Activated naive CD4-positive, alpha-beta T cell treated with anti-CD3 and anti-CD28 coated beads, Interleukin-2, amount 50 U/mL, for 72 hours (primary cell): Measurements from ENCODE around the gene NCK2. TPM values are rescaled to one million over a fixed set of nuclear protein-coding genes. Genes with fewer than 3 reads are reported as not detected.
A peak's percentile ranks its signal among the peaks of the same experiment; 100 is the strongest.

Experiments
- ATAC-seq, 2 donors: fragments of 150-1000 bp; cut with Tn5 transposase; 2 replicates each; pipeline ENCODE4 v1.10.0; 2021; ENCODE audit warnings: mild to moderate bottlenecking in 2 of 2, moderate library complexity in 2 of 2
- DNase-seq, 2 donors: peaks; one replicate each; pipeline ENCODE4 v3.0.0; 2021 to 2022; ENCODE audit warnings: low spot score in 2 of 2
- H3K27ac Mint-ChIP-seq, 2 donors: one replicate each; pipeline ENCODE4 v1.8.0; 2022; ENCODE audit warnings: mild to moderate bottlenecking in 2 of 2, mixed read lengths in 2 of 2
- H3K36me3 Mint-ChIP-seq, 2 donors: one replicate each; pipeline ENCODE4 v1.8.0; 2022; ENCODE audit warnings: mixed read lengths in 2 of 2
- H3K9me3 Mint-ChIP-seq, 2 donors: one replicate each; pipeline ENCODE4 v1.8.0; 2022; ENCODE audit warnings: mixed read lengths in 2 of 2
- total RNA-seq, 2 donors: library from RNA; stranded (reverse); gene quantifications; one replicate each; pipeline ENCODE4 v1.2.3, GENCODE V29; 2022

The NCK2 gene
- total RNA-seq, 2 donors from 2014 or later = 89.3 to 98.5 TPM

- DNase-seq (peak; percentile 23 to 60), ATAC-seq (peak; percentile 71 to 80)
- Mint-ChIP-seq H3K9me3 (peaks cover 2 to 6% of the 10 kb centered on the region in 2 donors), H3K36me3 (no peaks in the 10 kb centered on the region), H3K27ac (peak overlapping the region; percentile 70 to 82)
These were observed 182.4 kb downstream of the NCK2 start for GRCh38 chr2:105926960-105927678.

GRCh38 chr2:105928086-105928485 is 183.4 kb downstream of the NCK2 start:
- H3K27ac Mint-ChIP-seq = peak overlapping the region in 1 of 2 donors; percentile 70
- H3K9me3 Mint-ChIP-seq = peaks cover 0 to 9% of the 10 kb centered on the region in 2 donors
- H3K36me3 Mint-ChIP-seq = peaks cover 0 to 8% of the 10 kb centered on the region in 2 donors
- DNase-seq (no peak), ATAC-seq (no peak)

DNA sequence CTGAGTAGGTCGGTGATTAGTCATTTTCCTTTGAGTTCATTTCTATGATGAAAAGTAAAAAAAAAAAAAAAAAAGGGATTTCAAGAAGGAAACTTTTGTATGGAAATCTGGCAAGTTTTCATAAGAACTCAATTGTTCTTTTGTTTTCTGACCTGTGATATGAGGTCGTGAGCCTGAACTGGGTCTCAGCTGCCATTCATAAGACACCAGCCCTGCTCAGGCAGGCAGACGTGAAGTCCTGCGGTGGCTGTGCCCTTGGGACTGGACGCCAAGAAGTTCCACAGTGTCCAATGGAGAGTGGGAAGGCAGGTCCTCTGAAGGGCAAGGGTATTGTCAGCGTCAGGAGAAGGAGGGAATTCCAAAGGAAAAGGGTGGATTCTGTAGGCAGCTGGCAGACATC is 183.9 kb downstream of the NCK2 start:
- Mint-ChIP-seq H3K27ac (peak overlapping the region; percentile 60 to 70), H3K36me3 (peaks cover 0 to 12% of the 10 kb centered on the region in 2 donors), H3K9me3 (peaks cover under 1 to 10% of the 10 kb centered on the region in 2 donors)
- no peak for DNase-seq
- ATAC-seq = no peak

- H3K36me3 Mint-ChIP-seq = peaks cover 0 to 18% of the 10 kb centered on the region in 2 donors
These were observed 184.8 kb downstream of the NCK2 start for GRCh38 chr2:105929516-105929915.

DNA sequence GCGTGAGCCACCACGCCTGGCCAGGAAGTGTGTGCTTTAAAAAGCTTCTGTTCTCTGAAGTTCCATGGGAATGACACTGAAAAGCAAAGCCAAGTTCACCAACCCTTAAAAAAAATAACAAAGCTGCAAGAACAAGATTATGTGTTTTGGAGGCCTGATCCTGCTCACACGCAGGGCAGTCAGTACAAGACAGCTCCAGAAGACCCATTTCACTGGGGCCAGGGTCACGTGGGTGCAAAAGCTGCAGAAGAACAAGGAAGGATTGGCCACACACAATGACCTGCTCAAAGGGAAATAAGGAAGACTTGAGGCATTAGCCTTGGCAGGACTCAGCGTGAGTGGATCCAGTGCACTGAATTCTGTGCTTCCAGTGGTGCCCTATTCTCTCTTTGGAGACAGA is 187.9 kb downstream of the NCK2 start:
- peaks cover 0 to 18% of the 10 kb centered on the region in 2 donors for H3K36me3 Mint-ChIP-seq
- ATAC-seq (no peak), DNase-seq (no peak)
- H3K27ac Mint-ChIP-seq = peak overlapping the region in 1 of 2 donors; percentile 53
- peaks cover 3 to 11% of the 10 kb centered on the region in 2 donors for H3K9me3 Mint-ChIP-seq

More at GRCh38 chr2:105929516-105929915, 184.8 kb downstream of the NCK2 start:
- Mint-ChIP-seq H3K27ac (no peak overlapping the region), H3K9me3 (peaks cover 3 to 15% of the 10 kb centered on the region in 2 donors)
- ATAC-seq (peak; percentile 63 to 75), DNase-seq (peak in 1 of 2 donors; percentile 27)

DNA sequence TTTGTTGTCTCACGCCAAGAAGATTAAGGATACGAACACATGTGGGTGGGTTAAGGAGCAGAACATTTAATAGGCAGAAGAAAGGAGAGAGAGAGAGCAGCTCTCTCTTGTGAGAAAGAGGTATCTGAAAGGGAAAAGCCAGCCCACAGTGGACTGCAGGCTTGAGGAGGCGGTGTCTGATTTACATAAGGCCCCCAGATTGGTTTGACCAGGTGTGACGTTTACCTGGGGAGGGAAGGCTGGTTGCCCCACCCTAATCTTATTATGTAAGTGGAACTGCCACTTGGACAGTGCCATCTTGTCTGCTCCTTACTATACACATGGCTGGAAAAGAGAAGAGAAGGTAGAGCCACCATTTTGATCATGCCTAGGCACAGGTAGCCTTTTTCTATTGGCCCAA is 189.2 kb downstream of the NCK2 start:
- Mint-ChIP-seq H3K36me3 (peaks cover 0 to 18% of the 10 kb centered on the region in 2 donors), H3K9me3 (peaks cover 3 to 14% of the 10 kb centered on the region in 2 donors), H3K27ac (no peak overlapping the region)
- DNase-seq (no peak), ATAC-seq (no peak)

DNA sequence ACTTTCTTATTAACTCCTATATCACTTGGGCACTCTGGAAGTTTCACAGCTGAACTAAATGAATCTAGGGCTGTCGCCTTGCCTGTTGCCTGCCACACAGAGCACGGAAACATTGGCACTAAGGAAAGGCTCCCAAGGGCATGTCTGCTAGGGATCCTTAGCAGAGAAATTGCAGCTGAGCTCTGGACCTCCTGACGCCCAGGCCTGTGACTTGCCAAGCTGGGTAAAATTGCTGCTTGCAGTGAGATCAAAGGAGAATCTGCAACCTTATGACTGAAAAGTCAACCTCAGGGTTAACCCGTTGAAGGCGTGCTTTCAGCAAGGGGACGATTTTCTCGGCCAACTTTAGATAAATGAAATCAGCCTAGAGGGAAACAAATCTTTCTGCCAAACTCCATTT is 189.8 kb downstream of the NCK2 start:
- ATAC-seq (peak; percentile 87 to 89), DNase-seq (peak in 1 of 2 donors; percentile 50)
- peaks cover 5 to 16% of the 10 kb centered on the region in 2 donors for H3K9me3 Mint-ChIP-seq

GRCh38 chr2:105935063-105935462 is 190.4 kb downstream of the NCK2 start:
- no peak overlapping the region for H3K27ac Mint-ChIP-seq
- H3K36me3 Mint-ChIP-seq = peaks cover 6 to 23% of the 10 kb centered on the region in 2 donors
- peak; percentile 59 to 77 for ATAC-seq
- no peak for DNase-seq
- peaks cover 6 to 19% of the 10 kb centered on the region in 2 donors for H3K9me3 Mint-ChIP-seq

More for the DNA sequence above, 189.8 kb downstream of the NCK2 start:
- Mint-ChIP-seq H3K27ac (peak overlapping the region in 1 of 2 donors; percentile 47), H3K36me3 (peaks cover 4 to 20% of the 10 kb centered on the region in 2 donors)

- ATAC-seq (no peak), DNase-seq (no peak)
- peaks cover 6 to 30% of the 10 kb centered on the region in 2 donors for H3K36me3 Mint-ChIP-seq
- H3K27ac Mint-ChIP-seq = no peak overlapping the region
- H3K9me3 Mint-ChIP-seq = peaks cover 6 to 19% of the 10 kb centered on the region in 2 donors
These were observed 192.2 kb downstream of the NCK2 start for GRCh38 chr2:105936954-105937353.

DNA sequence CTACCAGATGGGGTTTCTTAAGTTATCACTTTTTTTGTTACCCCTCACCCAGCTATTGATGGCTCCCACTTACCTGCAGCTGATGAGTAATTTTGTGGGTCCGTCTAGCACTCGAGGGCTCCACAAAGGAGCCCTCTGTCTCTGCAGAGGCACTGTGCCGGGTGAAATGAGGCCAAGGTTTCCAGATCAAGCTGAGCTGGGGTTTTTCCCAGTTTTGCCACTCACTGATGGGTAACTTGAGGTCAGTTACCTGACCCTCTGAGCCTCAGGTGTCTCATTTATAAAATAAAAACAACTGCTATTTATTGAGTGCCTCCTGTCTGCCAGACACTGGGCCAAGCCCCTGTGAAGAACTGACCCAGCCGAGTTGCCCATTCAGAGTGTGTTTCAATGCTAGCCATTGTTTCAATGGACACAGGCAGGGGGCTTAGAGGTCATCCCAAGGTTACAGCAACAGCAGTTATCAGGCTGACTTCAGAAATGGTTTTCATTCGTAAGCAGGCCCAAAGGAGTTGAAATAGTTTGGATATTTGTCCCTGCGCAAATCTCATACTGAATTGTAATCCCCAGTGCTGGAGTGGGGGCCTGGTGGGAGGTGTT is 192.9 kb downstream of the NCK2 start:
- H3K9me3 Mint-ChIP-seq = peaks cover 6 to 16% of the 10 kb centered on the region in 2 donors
- no peak for DNase-seq
- no peak for ATAC-seq
- H3K36me3 Mint-ChIP-seq = peaks cover 6 to 27% of the 10 kb centered on the region in 2 donors
- no peak overlapping the region for H3K27ac Mint-ChIP-seq
